Activated CD8-positive, alpha-beta memory T cell treated with anti-CD3 and anti-CD28 coated beads, Interleukin-2, amount 50 U/mL, for 4 hours (primary cell): ENCODE data around the gene RAB11FIP5.

Experiments used
- DNase-seq: peaks from one replicate; pipeline ENCODE4 v3.0.0-alpha.2; 2020

RAB11FIP5 gene

GRCh38 chr2:73033142-73033765 lies 79.5 kb downstream of the RAB11FIP5 start:
- DNase-seq = no peak

DNA sequence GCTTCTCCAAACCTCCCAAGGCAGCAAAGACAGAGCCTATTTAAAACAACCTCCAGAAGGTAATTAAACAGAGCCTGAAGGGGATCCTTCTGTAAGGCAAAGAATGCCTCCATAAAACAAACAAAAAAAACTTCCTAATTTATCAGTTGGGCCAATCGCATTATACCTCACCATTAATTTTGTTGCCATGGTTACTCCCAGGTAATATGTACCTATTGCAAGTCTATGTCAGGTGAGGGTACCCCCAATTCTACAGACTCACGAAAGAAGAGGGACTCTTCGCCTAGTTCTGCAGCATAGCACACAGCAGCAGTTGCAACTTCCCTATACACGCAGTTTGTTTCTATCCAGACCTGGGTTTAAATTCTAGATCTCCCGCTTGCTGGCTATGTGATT lies 80.0 kb downstream of the RAB11FIP5 start:
- DNase-seq = no peak

DNA sequence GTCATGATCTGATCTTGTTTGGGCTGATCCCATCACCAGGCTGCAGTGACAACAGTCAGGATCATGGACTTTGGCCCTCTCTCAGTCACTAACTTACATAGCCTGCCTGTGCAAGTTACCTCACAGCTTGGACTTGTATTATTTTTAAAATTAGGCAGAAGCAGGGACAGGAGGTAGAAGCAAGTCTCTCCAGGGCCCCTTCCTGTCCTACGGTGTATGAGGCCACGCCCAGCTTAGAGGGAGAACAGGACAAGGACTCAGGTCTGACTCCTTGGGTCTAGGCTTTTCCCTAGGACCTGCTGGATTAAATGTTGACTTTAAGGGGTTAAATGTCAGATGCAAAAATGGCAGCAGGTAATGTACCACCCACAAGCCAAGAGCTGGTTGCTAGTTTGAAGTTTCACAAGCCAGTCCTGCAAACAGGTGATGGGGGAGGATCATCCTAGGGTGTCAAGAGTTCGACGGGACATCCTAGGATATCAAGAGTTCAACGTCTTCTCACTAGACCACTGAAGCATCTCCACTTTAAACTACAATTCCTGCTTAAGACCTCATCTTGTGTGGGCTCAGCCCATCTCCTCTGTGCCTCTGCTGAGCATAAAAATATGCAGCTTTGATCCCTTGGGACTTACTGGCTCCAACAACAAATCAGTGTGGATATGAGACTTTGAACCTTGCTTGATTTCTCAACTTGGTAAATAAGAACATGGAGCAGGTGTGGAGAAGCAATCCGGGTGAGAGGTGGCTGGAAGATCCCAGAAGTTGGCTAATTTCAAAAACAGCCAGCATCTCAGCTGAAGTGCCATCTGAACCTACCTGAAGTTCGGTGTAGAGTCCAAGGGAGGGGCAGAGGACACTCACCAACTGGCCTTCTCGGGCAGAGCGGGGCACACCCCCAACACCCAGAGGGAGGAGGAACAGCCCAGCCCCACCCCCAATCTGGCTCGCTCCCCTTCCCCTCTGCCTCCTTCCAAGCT lies 80.7 kb downstream of the RAB11FIP5 start:
- no peak for DNase-seq

DNA sequence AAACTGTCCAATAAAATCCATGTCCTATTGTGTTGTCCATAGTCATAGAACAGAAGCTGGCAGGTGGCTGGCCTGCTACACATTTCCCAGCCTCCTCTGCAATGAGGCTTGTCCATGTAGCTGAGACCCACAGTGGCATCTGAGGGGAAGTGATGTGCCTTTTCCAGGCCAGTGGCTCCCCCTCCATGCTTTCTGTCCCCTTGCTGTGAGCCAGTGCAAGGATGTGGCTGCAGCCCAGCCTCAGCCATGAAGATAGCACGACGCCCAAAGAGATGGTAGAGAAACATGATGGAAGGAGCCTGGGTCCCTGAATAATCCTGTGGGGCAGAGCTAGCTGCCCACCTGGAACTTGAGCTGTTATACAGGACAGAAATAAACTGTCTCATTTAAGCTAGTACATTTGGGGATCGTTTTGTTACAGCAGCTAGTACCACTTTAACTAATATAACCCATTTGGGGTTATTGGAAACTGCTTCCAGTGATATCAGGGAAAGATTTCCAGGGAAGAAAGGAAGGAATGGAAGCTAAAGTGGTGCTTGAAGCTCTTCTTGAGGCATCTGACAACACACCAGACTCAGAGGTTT lies 81.6 kb downstream of the RAB11FIP5 start:
- DNase-seq = no peak

GRCh38 chr2:73028841-73029240 lies 83.9 kb downstream of the RAB11FIP5 start:
- no peak for DNase-seq

GRCh38 chr2:73027340-73027739 lies 85.4 kb downstream of the RAB11FIP5 start:
- no peak for DNase-seq

DNA sequence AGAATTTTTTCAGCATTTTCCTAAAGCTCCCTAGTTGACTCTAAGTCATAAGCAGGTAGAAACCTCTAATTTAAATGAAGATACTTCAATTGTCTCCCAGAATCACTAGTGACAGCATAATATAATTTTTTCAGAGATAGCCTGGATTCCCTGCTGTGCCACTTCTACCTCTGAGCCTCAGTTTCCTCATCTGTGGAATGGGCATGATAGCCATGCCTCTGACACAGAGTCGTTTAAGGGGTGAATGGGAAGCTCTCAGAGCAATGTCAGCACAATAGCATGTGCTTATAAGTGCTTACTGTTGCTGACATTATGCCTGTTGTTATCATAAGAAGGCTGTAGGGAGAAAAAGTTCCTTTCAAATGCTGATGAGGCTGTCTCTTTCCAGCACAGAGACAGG lies 89.3 kb downstream of the RAB11FIP5 start:
- DNase-seq = no peak
